HFFc6 (cell line): ENCODE results near the gene UQCRC1. TPM values are rescaled to one million over a fixed set of nuclear protein-coding genes. Genes with fewer than 3 reads are reported as not detected.

Source experiments
- DNase-seq: peaks from one replicate; pipeline ENCODE4 v3.0.0-alpha.2; 2018
- H3K27ac Mint-ChIP-seq: 2 replicates; pipeline ENCODE4 v1.8.0; 2020; ENCODE audit warnings: mild to moderate bottlenecking, mixed read lengths
- H3K27me3 Mint-ChIP-seq: 2 replicates; pipeline ENCODE4 v1.8.0; 2021; ENCODE audit warnings: mild to moderate bottlenecking, moderate library complexity, mixed read lengths; ENCODE audit not compliant: insufficient read depth
- H3K36me3 Mint-ChIP-seq: 2 replicates; pipeline ENCODE4 v1.8.0; 2021; ENCODE audit warnings: low read depth, mixed read lengths
- H3K4me1 Mint-ChIP-seq: 2 replicates; pipeline ENCODE4 v1.8.0; 2020; ENCODE audit warnings: low read depth, mixed read lengths
- H3K4me3 Mint-ChIP-seq: 2 replicates; pipeline ENCODE4 v1.8.0; 2020; ENCODE audit warnings: mild to moderate bottlenecking, moderate library complexity, mixed read lengths
- H3K9me3 Mint-ChIP-seq: 2 replicates; pipeline ENCODE4 v1.8.0; 2020; ENCODE audit warnings: mild to moderate bottlenecking, mixed read lengths
- total RNA-seq, 6 experiments: library from RNA; stranded (reverse); fragmentation: NEBNext Ultra II Directional; extraction: Animal tissue kit (Norgen Biotek cat#: 25700); gene quantifications; 2 replicates in 1 of 6; 3 replicates in 5 of 6; pipeline ENCODE4 v1.2.3, GENCODE V29; 2021
- TF ChIP-seq, protein P1 (sequence below): fragments of 200-600 bp; sonication (generic); IDR thresholded peaks from 2 replicates; pipeline ENCODE4 v1.5.0; 2021; ENCODE audit warnings: antibody characterized with exemption, mild to moderate bottlenecking

Gene UQCRC1
- total RNA-seq, 6 experiments from 2014 or later, result 254 to 322 (median 276) TPM

- H3K27ac Mint-ChIP-seq, result no peak overlapping the region
- no peaks in the 10 kb centered on the region for H3K4me1 Mint-ChIP-seq
- no peak overlapping the region for H3K4me3 Mint-ChIP-seq
- TF ChIP-seq, protein P1, sequence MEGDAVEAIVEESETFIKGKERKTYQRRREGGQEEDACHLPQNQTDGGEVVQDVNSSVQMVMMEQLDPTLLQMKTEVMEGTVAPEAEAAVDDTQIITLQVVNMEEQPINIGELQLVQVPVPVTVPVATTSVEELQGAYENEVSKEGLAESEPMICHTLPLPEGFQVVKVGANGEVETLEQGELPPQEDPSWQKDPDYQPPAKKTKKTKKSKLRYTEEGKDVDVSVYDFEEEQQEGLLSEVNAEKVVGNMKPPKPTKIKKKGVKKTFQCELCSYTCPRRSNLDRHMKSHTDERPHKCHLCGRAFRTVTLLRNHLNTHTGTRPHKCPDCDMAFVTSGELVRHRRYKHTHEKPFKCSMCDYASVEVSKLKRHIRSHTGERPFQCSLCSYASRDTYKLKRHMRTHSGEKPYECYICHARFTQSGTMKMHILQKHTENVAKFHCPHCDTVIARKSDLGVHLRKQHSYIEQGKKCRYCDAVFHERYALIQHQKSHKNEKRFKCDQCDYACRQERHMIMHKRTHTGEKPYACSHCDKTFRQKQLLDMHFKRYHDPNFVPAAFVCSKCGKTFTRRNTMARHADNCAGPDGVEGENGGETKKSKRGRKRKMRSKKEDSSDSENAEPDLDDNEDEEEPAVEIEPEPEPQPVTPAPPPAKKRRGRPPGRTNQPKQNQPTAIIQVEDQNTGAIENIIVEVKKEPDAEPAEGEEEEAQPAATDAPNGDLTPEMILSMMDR, result no peak
- DNase-seq, result no peak
- no peaks in the 10 kb centered on the region for H3K36me3 Mint-ChIP-seq
- H3K9me3 Mint-ChIP-seq, result no peaks in the 10 kb centered on the region
- peaks cover 8% of the 10 kb centered on the region for H3K27me3 Mint-ChIP-seq
Observed at GRCh38 chr3:48644898-48645760, 35.7 kb upstream of the UQCRC1 start.

GRCh38 chr3:48642605-48643004 is 33.2 kb upstream of the UQCRC1 start:
- Mint-ChIP-seq H3K4me3 (no peak overlapping the region), H3K9me3 (no peaks in the 10 kb centered on the region), H3K27me3 (peaks cover 8% of the 10 kb centered on the region), H3K27ac (no peak overlapping the region), H3K36me3 (no peaks in the 10 kb centered on the region), H3K4me1 (no peaks in the 10 kb centered on the region)
- DNase-seq, result no peak
- TF ChIP-seq, protein P1, result no peak

DNA sequence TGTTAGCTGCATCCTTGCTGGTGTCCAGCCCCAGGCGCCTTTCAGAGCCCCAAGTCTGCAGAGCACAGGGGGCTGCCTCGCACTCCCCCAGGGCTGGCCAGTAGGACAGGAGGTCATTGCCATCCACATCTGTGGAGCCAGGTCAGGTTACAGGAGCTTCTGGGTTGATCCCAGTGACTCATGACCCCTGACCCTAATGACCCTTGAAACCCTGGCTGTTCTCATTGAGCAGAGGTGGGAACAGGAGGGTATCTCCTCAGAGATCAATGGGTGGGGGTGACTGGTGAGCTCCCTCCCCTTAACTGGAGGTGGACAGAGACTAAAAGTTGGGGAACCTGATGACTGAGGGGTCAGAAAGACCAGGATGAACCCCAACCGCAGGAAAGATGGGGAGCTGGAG is 31.9 kb upstream of the UQCRC1 start:
- peaks cover 11% of the 10 kb centered on the region for H3K4me1 Mint-ChIP-seq
- no peak for DNase-seq
- no peaks in the 10 kb centered on the region for H3K36me3 Mint-ChIP-seq
- H3K4me3 Mint-ChIP-seq, result no peak overlapping the region
- H3K27ac Mint-ChIP-seq, result no peak overlapping the region
- H3K27me3 Mint-ChIP-seq, result peaks cover 8% of the 10 kb centered on the region
- no peaks in the 10 kb centered on the region for H3K9me3 Mint-ChIP-seq
- TF ChIP-seq, protein P1, result no peak

GRCh38 chr3:48639944-48640606 is 30.6 kb upstream of the UQCRC1 start:
- H3K36me3 Mint-ChIP-seq, result no peaks in the 10 kb centered on the region
- H3K27me3 Mint-ChIP-seq, result peaks cover 8% of the 10 kb centered on the region
- TF ChIP-seq, protein P1, result no peak
- DNase-seq, result no peak
- peaks cover 17% of the 10 kb centered on the region for H3K4me1 Mint-ChIP-seq
- H3K9me3 Mint-ChIP-seq, result no peaks in the 10 kb centered on the region
- no peak overlapping the region for H3K27ac Mint-ChIP-seq
- H3K4me3 Mint-ChIP-seq, result no peak overlapping the region

- H3K27me3 Mint-ChIP-seq, result peaks cover under 1% of the 10 kb centered on the region; the same call in 1 of the 2 replicates
- TF ChIP-seq, protein P1, result peak; percentile 11; the same call in 1 of the 2 replicates
- H3K4me3 Mint-ChIP-seq, result no peak overlapping the region
- no peak overlapping the region for H3K27ac Mint-ChIP-seq
- H3K9me3 Mint-ChIP-seq, result no peaks in the 10 kb centered on the region
- H3K4me1 Mint-ChIP-seq, result peaks cover 27% of the 10 kb centered on the region
- no peak for DNase-seq
- peaks cover 5% of the 10 kb centered on the region for H3K36me3 Mint-ChIP-seq
Observed at GRCh38 chr3:48637305-48637704, 27.9 kb upstream of the UQCRC1 start.
